GM12872 (cell line): ENCODE results near the gene GCN1.

Experiments
- TF ChIP-seq, protein P1 (sequence below): IDR thresholded peaks from 3 replicates; pipeline ENCODE4 v1.5.1; 2011; ENCODE audit warnings: low read depth, mild to moderate bottlenecking, low read length, moderate library complexity; ENCODE audit not compliant: insufficient read depth

The GCN1 gene

GRCh38 chr12:120094485-120094884 lies 100.0 kb downstream of the GCN1 start:
- TF ChIP-seq, protein P1, sequence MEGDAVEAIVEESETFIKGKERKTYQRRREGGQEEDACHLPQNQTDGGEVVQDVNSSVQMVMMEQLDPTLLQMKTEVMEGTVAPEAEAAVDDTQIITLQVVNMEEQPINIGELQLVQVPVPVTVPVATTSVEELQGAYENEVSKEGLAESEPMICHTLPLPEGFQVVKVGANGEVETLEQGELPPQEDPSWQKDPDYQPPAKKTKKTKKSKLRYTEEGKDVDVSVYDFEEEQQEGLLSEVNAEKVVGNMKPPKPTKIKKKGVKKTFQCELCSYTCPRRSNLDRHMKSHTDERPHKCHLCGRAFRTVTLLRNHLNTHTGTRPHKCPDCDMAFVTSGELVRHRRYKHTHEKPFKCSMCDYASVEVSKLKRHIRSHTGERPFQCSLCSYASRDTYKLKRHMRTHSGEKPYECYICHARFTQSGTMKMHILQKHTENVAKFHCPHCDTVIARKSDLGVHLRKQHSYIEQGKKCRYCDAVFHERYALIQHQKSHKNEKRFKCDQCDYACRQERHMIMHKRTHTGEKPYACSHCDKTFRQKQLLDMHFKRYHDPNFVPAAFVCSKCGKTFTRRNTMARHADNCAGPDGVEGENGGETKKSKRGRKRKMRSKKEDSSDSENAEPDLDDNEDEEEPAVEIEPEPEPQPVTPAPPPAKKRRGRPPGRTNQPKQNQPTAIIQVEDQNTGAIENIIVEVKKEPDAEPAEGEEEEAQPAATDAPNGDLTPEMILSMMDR, result no peak

DNA sequence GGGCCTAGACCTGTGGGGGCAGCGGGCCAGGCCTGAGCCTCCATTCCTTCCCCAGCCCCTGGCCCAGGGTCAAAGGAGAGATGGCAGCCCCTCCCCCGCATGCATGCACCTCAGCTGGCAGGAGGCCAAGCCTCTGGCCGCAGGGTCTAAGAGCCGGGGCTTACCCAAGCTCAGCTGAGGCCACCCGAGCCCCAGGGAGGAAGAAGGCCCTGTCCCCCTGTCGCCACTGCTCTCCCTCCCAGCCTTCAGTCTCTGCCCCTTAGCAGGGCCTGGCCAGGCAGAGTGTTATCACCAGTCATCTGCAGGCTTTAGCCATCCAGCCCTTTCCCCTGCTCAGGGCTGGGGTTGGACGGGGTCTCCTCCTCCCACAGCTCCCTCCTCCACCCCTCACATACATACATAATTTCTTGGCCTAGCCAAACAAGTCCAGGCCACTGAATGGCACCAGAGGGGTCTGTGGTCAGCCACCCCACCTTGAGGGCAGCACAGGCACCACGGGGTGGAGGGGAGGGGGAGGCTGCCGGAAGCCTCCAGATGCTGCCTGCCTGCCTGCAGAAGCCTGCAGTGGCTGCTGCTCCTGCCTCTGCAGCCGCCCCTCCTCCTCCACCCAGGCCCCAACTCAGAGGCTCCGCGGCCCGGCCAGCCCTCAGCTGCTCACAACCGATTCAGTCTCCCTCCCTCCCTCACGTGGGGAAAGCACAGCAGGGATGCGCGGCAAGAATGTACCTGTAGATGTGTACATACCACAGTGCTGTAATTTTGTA lies 100.7 kb downstream of the GCN1 start:
- TF ChIP-seq, protein P1, result no peak

- TF ChIP-seq, protein P1, result no peak
Measured at GRCh38 chr12:120093336-120093591, 101.3 kb downstream of the GCN1 start.

GRCh38 chr12:120092551-120093335 lies 101.8 kb downstream of the GCN1 start:
- TF ChIP-seq, protein P1, result no peak

GRCh38 chr12:120091371-120092090 lies 103.0 kb downstream of the GCN1 start:
- TF ChIP-seq, protein P1, result no peak

- TF ChIP-seq, protein P1, result no peak
Measured at GRCh38 chr12:120090626-120091295, 103.8 kb downstream of the GCN1 start.

DNA sequence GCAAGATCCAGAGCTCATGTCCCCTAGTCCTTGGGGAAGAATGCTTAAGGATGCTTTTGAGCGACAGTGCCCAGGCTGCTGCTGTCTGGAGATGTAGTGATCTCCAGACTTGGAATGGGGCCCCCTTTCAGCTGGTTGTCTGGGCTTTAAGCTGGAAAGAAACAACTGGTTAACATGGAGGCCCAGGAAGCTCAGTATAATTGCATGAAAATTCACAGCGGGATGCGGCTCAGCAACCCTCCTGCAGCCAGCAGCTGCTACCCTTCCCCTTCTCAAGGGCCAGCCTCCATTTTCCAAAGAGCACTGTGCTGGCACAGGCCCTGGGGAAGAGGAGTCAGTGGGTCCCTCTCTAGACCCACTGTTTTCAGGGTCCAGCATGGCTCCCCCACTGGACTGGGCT lies 104.3 kb downstream of the GCN1 start:
- TF ChIP-seq, protein P1, result no peak
